Subcutaneous adipose tissue (tissue), 4 donors: Measurements from ENCODE around the gene ZMYM2. TPM values are rescaled to one million over a fixed set of nuclear protein-coding genes. Genes with fewer than 3 reads are reported as not detected.

ENCODE experiments used
- total RNA-seq, 4 donors: library from RNA; depleted of rRNA; stranded (reverse); fragments of >200 nt; gene quantifications; one replicate each; pipeline ENCODE4 v1.1.0, GENCODE V29; 2016
- TF ChIP-seq, protein P1 (sequence below): fragments of 450-650 bp; IDR thresholded peaks from one replicate; pipeline ENCODE4 v1.5.1; 2016; ENCODE audit warnings: low read depth, mild to moderate bottlenecking, control low read depth, antibody characterized with exemption, moderate library complexity

Gene ZMYM2
- total RNA-seq, 4 donors from 2014 or later, result 73.3 to 97.2 (median 86.5) TPM

GRCh38 chr13:20125129-20125782, 166.7 kb downstream of the ZMYM2 start:
- TF ChIP-seq, protein P1, sequence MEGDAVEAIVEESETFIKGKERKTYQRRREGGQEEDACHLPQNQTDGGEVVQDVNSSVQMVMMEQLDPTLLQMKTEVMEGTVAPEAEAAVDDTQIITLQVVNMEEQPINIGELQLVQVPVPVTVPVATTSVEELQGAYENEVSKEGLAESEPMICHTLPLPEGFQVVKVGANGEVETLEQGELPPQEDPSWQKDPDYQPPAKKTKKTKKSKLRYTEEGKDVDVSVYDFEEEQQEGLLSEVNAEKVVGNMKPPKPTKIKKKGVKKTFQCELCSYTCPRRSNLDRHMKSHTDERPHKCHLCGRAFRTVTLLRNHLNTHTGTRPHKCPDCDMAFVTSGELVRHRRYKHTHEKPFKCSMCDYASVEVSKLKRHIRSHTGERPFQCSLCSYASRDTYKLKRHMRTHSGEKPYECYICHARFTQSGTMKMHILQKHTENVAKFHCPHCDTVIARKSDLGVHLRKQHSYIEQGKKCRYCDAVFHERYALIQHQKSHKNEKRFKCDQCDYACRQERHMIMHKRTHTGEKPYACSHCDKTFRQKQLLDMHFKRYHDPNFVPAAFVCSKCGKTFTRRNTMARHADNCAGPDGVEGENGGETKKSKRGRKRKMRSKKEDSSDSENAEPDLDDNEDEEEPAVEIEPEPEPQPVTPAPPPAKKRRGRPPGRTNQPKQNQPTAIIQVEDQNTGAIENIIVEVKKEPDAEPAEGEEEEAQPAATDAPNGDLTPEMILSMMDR, result no peak

GRCh38 chr13:20125783-20126165, 167.2 kb downstream of the ZMYM2 start:
- TF ChIP-seq, protein P1, result no peak

GRCh38 chr13:20126541-20127261, 168.2 kb downstream of the ZMYM2 start:
- TF ChIP-seq, protein P1, result no peak

DNA sequence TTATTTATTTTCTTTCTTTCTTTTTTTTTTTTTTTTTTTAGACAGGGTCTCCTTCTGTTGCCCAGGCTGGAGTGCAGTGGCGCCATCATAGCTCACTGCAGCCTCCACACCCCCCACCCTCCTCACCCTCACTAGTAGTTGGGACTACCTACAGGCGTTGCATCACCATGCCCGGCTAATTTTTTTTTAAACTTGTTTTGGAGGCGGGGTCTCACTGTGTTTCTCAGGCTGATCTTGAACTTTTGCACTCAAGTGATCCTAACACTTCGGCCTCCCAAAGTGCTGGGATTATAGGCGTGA, 168.7 kb downstream of the ZMYM2 start:
- TF ChIP-seq, protein P1, result no peak

DNA sequence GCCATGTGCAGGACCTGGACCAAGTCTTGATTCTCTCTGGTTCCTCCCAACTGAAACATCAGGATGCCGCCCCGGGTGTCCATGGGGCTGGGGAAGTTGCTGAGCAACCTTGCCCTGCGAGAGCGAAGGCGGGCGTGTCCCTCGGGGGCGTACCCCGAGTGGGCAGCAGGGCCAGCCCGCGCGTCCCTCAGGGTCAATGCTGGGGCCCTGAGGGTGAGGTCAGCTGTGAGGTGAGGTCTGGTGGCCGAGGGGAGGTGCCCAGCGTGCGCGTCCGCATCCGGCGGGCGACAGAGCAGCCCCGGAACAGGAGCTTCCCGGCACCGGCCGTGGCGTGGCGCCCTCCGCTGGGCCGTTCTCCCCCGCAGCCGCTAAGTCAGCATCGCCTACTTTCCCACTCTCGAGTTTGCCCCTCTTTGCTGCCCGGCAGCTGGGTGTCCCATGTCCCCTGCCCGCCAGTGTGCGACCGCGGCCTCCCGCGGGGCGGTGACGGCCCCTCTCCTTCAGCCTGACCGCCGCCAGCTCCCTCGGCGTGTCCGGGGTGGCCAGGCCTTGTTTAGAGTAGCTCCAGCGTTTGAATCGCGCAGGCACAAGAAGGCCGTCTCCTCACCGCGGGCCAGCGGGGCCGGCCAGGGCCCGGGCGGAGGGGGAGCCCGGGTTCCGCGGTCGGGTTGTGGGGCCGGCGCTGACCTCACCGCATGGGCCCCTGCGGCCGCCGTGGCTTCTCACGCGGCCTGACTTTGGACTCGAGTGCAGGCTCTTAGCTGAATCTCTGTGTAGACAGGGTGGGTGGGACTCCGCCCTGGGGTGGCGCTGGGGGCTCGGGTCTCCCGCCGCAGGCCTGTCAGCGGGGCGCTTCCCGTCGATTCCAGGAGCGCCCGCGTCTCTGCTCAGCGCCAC, 169.3 kb downstream of the ZMYM2 start:
- TF ChIP-seq, protein P1, result no peak

- TF ChIP-seq, protein P1, result no peak
Observed at GRCh38 chr13:20128459-20128931, 170.0 kb downstream of the ZMYM2 start.

GRCh38 chr13:20129076-20129475, 170.5 kb downstream of the ZMYM2 start:
- TF ChIP-seq, protein P1, result no peak
